ENCODE measurements around the gene LATS2.

DNA sequence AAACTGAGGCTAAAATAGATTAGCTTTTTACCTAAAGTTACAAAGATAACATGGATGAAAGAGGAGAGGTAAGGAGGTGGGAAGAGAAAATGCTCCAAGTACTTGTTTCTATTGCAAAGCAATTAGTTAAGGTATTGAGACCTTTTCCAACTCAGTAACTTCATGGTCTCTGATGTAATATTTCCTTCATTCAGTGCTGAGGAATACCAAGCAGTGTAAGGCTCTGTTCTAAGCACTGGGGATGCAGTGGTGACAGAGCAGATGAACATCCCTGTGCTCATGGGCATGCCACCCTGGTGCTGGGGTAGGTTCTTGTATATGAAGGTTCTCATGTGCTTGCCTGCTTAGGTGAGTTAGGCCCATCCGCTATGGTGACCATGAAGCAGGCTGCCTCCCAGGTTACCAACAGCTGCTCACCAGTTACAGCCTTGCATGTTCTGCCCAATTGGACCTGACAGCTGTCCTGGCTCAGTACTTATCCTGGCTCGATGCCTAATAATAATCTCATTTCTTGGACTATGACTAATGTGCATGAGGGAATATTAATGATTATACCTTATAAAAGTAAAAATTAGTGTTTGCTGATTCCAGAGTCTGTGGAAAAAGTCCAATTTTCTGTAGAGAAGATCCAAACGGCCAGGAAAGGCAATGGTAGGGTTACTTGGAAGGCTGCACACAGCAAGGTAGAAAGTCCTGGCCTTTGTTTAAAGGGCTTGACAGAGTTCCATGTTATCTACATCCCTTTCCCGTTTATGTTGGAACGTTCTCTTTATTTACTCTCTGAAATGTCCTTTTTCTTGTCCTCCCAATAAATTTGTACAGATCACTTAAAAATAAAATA, 48.3 kb downstream of the LATS2 start:
- TF ChIP-seq ZNF8 (CRISPR knock-in tag; IDR thresholded peaks at IDR 0.05) (no peak), ARNTL (CRISPR knock-in tag; IDR thresholded peaks at IDR 0.05; ENCODE audit: borderline replicate concordance, low read depth) (no peak), SNAI2 (CRISPR knock-in tag; IDR thresholded peaks at IDR 0.05) (no peak), ZNF70 (CRISPR knock-in tag; IDR thresholded peaks at IDR 0.05) (no peak)

All from SK-N-SH treated with all-trans-retinoic acid at 6 μM for 48 hours (cell line).